ENCODE results near the gene ZBTB7A. TPM values are rescaled to one million over a fixed set of nuclear protein-coding genes. Genes with fewer than 3 reads are reported as not detected.
"Not testable (repeated sequence)": the region's sequence is repeated elsewhere in the genome, so short reads cannot be mapped to it uniquely, and the experiment has no call there.

Gene ZBTB7A
- total RNA-seq, 1 donor from 2014 or later: 19.1 TPM

- H3K27ac Mint-ChIP-seq: no peak overlapping the region
These were observed 56.5 kb downstream of the ZBTB7A start for GRCh38 chr19:4009990-4010807.

GRCh38 chr19:4007836-4008539, 58.7 kb downstream of the ZBTB7A start:
- no peaks in the 10 kb centered on the region for H3K27me3 Mint-ChIP-seq
- no peaks in the 10 kb centered on the region for H3K9me3 Mint-ChIP-seq (ENCODE audit: low read depth)
- H3K4me3 Mint-ChIP-seq (ENCODE audit: low read depth): peak overlapping the region; percentile 86
- peak overlapping the region; percentile 86 for H3K27ac Mint-ChIP-seq
- DNase-seq (ENCODE audit: low spot score, unreplicated experiment): no peak
- peaks cover 4% of the 10 kb centered on the region for H3K36me3 Mint-ChIP-seq (ENCODE audit: insufficient read depth)
- H3K4me1 Mint-ChIP-seq (ENCODE audit: low read depth): peaks cover 23% of the 10 kb centered on the region
- TF ChIP-seq CTCF (IDR thresholded peaks at IDR 0.05; ENCODE audit: unreplicated experiment): no peak

More at GRCh38 chr19:4009990-4010807, 56.5 kb downstream of the ZBTB7A start:
- Mint-ChIP-seq H3K27me3 (no peaks in the 10 kb centered on the region), H3K9me3 (ENCODE audit: low read depth) (no peaks in the 10 kb centered on the region), H3K4me1 (ENCODE audit: low read depth) (peaks cover 23% of the 10 kb centered on the region), H3K4me3 (ENCODE audit: low read depth) (peak overlapping the region; percentile 86), H3K36me3 (ENCODE audit: insufficient read depth) (peaks cover 4% of the 10 kb centered on the region)
- TF ChIP-seq CTCF (IDR thresholded peaks at IDR 0.05; ENCODE audit: unreplicated experiment): no peak
- no peak for DNase-seq (ENCODE audit: low spot score, unreplicated experiment)

- peak; percentile 91 for DNase-seq (ENCODE audit: low spot score, unreplicated experiment)
- TF ChIP-seq CTCF (IDR thresholded peaks at IDR 0.05; ENCODE audit: unreplicated experiment): peak; percentile 35
- peaks cover 20% of the 10 kb centered on the region for H3K4me1 Mint-ChIP-seq (ENCODE audit: low read depth)
- peaks cover 2% of the 10 kb centered on the region for H3K36me3 Mint-ChIP-seq (ENCODE audit: insufficient read depth)
- no peaks in the 10 kb centered on the region for H3K9me3 Mint-ChIP-seq (ENCODE audit: low read depth)
- peak within 1 kb of the TSS; percentile 86 for H3K27ac Mint-ChIP-seq
- peak within 1 kb of the TSS; percentile 86 for H3K4me3 Mint-ChIP-seq (ENCODE audit: low read depth)
- no peaks in the 10 kb centered on the region for H3K27me3 Mint-ChIP-seq
These were observed 59.5 kb downstream of the ZBTB7A start, which contains the start of gene PIAS4 for GRCh38 chr19:4007021-4007835. TSS of gene PIAS4 (plus strand) at chr19:4007736. CDS start at chr19:4007761, 25 bp downstream.

GRCh38 chr19:4005436-4005835, 61.3 kb downstream of the ZBTB7A start:
- H3K27ac Mint-ChIP-seq; H3K27me3 Mint-ChIP-seq; H3K9me3 Mint-ChIP-seq (ENCODE audit: low read depth); H3K36me3 Mint-ChIP-seq (ENCODE audit: insufficient read depth); DNase-seq (ENCODE audit: low spot score, unreplicated experiment): not testable (repeated sequence)
- Mint-ChIP-seq H3K4me1 (ENCODE audit: low read depth) (peaks cover 14% of the 10 kb centered on the region), H3K4me3 (ENCODE audit: low read depth) (peak overlapping the region; percentile 52)

GRCh38 chr19:4000798-4001197, 65.9 kb downstream of the ZBTB7A start:
- not testable (repeated sequence) for H3K36me3 Mint-ChIP-seq (ENCODE audit: insufficient read depth); H3K27ac Mint-ChIP-seq; H3K4me1 Mint-ChIP-seq (ENCODE audit: low read depth); H3K27me3 Mint-ChIP-seq; H3K4me3 Mint-ChIP-seq (ENCODE audit: low read depth); DNase-seq (ENCODE audit: low spot score, unreplicated experiment); H3K9me3 Mint-ChIP-seq (ENCODE audit: low read depth)

- not testable (repeated sequence) for DNase-seq (ENCODE audit: low spot score, unreplicated experiment); H3K4me1 Mint-ChIP-seq (ENCODE audit: low read depth); H3K27me3 Mint-ChIP-seq; H3K4me3 Mint-ChIP-seq (ENCODE audit: low read depth); H3K36me3 Mint-ChIP-seq (ENCODE audit: insufficient read depth); H3K9me3 Mint-ChIP-seq (ENCODE audit: low read depth)
- H3K27ac Mint-ChIP-seq: peak overlapping the region; percentile 86
These were observed 67.9 kb downstream of the ZBTB7A start for GRCh38 chr19:3998667-3999412.

All from progenitor cell of endocrine pancreas (in vitro differentiated cells).